D721Med (cell line): ENCODE measurements around the gene CORO2B.

ENCODE experiments used
- DNase-seq: peaks from one replicate; pipeline ENCODE4 v3.0.0; 2011; ENCODE audit warnings: low spot score; ENCODE audit not compliant: insufficient read length
- FAIRE-seq: peaks from 2 replicates; lab custom pipeline; 2011; peaks lifted over from hg19 to GRCh38; lab: Jason Lieb, UNC
- CTCF ChIP-seq: IDR thresholded peaks from 2 replicates; pipeline ENCODE4 v1.5.1; 2012; ENCODE audit warnings: mild to moderate bottlenecking, control low read depth; ENCODE audit not compliant: insufficient read depth; ENCODE audit errors: missing control alignments

CORO2B gene

GRCh38 chr15:68719051-68719450 lies 140.3 kb downstream of the CORO2B start:
- FAIRE-seq: no peak
- no peak for TF ChIP-seq CTCF

GRCh38 chr15:68719672-68720071 lies 140.9 kb downstream of the CORO2B start:
- FAIRE-seq (no peak), DNase-seq (no peak)
- TF ChIP-seq CTCF: no peak

More at GRCh38 chr15:68719051-68719450, 140.3 kb downstream of the CORO2B start:
- DNase-seq: no peak

- TF ChIP-seq CTCF: no peak
- DNase-seq (no peak), FAIRE-seq (no peak)
These were observed 143.1 kb downstream of the CORO2B start for GRCh38 chr15:68721886-68722285.

GRCh38 chr15:68725736-68726135 lies 146.9 kb downstream of the CORO2B start:
- DNase-seq (no peak), FAIRE-seq (no peak)
- TF ChIP-seq CTCF: no peak

- TF ChIP-seq CTCF: no peak
- DNase-seq (no peak), FAIRE-seq (no peak)
These were observed 147.5 kb downstream of the CORO2B start for GRCh38 chr15:68726246-68726645.

- no peak for FAIRE-seq
These were observed 151.1 kb downstream of the CORO2B start for GRCh38 chr15:68729789-68730411.

More at GRCh38 chr15:68729789-68730411, 151.1 kb downstream of the CORO2B start:
- no peak for DNase-seq
- TF ChIP-seq CTCF: no peak
